ENCODE data around the gene ATP11C.

The ATP11C gene

DNA sequence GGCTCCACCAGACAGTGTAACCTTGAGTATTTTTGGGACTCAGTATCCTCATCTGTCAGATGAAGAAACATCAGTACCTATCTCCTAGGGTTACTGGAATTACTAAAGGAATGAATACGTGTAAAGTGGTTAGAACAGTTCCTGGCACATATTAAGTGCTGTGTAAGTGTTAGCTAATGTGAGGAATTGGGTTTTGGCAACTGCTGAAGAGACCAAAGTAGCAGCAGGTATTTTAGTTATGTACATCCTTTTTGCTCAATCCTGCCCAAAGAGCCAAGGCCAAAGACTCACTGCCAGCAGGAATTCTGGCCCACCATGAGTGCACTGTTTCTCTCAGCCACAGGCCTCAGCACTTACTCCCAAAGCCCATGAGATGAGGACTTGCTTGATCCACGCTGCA lies 208.2 kb downstream of the ATP11C start:
- no peak overlapping the region for H3K4me3 ChIP-seq (ENCODE audit: low read depth in 1 of 2, low read length in 1 of 2)
- TF ChIP-seq, protein P1, sequence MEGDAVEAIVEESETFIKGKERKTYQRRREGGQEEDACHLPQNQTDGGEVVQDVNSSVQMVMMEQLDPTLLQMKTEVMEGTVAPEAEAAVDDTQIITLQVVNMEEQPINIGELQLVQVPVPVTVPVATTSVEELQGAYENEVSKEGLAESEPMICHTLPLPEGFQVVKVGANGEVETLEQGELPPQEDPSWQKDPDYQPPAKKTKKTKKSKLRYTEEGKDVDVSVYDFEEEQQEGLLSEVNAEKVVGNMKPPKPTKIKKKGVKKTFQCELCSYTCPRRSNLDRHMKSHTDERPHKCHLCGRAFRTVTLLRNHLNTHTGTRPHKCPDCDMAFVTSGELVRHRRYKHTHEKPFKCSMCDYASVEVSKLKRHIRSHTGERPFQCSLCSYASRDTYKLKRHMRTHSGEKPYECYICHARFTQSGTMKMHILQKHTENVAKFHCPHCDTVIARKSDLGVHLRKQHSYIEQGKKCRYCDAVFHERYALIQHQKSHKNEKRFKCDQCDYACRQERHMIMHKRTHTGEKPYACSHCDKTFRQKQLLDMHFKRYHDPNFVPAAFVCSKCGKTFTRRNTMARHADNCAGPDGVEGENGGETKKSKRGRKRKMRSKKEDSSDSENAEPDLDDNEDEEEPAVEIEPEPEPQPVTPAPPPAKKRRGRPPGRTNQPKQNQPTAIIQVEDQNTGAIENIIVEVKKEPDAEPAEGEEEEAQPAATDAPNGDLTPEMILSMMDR (IDR thresholded peaks at IDR 0.05), result no peak
- no peaks in the 10 kb centered on the region for H3K36me3 ChIP-seq
- peaks cover 10 to 34% of the 10 kb centered on the region in 2 experiments for H3K4me1 ChIP-seq (ENCODE audit: control insufficient read depth in 1 of 2, insufficient read depth in 1 of 2, low read depth in 1 of 2, low read length in 1 of 2)
- no peak overlapping the region for H3K27ac ChIP-seq
- no peaks in the 10 kb centered on the region for H3K9me3 ChIP-seq
- no peaks in the 10 kb centered on the region for H3K27me3 ChIP-seq

DNA sequence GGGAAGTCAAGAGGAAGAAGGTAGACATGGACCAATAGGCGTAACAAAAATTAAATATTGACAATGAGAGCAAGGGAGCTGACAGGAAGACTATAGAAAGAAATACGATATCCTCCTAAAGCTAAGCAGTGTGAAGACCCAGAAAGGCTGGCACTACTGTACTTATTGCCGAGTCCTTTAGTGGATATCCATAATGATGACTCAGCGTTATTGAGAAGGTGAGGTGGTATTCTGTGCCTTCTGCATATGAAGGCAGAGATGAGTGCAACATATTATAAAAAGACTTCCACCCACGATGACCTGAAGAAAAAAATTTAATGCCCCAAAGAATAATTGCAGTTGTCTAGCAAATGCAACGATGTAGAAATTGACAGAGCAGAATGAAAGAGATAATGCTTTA lies 211.9 kb downstream of the ATP11C start:
- H3K4me1 ChIP-seq (ENCODE audit: control insufficient read depth in 1 of 2, insufficient read depth in 1 of 2, low read depth in 1 of 2, low read length in 1 of 2), result peaks cover 10 to 33% of the 10 kb centered on the region in 2 experiments
- no peak overlapping the region for H3K27ac ChIP-seq
- H3K27me3 ChIP-seq, result no peaks in the 10 kb centered on the region
- no peak overlapping the region for H3K4me3 ChIP-seq (ENCODE audit: low read depth in 1 of 2, low read length in 1 of 2)
- no peaks in the 10 kb centered on the region for H3K36me3 ChIP-seq
- TF ChIP-seq, protein P1 (IDR thresholded peaks at IDR 0.05), result no peak
- H3K9me3 ChIP-seq, result no peaks in the 10 kb centered on the region

DNA sequence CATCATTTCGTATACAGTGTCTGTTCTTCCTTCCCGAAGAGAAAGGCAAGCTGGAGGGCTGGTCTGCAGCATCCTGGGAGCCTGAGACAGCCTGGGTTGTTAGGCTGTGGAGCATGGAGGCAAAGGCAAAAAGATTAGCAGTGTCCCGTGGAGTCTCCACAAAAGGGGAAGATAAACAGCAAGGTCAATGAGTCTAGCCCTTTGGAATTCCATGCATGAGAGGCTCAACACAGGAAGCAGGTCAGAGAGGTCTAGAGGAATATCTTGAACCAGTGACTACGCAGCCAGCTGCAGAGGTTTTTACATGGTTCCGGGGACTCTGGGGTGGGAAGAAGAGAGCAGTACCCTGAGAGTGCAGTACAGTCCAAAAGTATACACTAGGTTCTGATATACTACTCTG lies 212.7 kb downstream of the ATP11C start:
- peaks cover 10 to 25% of the 10 kb centered on the region in 2 experiments for H3K4me1 ChIP-seq (ENCODE audit: control insufficient read depth in 1 of 2, insufficient read depth in 1 of 2, low read depth in 1 of 2, low read length in 1 of 2)
- H3K27ac ChIP-seq, result no peak overlapping the region
- no peaks in the 10 kb centered on the region for H3K27me3 ChIP-seq
- TF ChIP-seq, protein P1 (IDR thresholded peaks at IDR 0.05), result no peak
- no peaks in the 10 kb centered on the region for H3K36me3 ChIP-seq
- no peak overlapping the region for H3K4me3 ChIP-seq (ENCODE audit: low read depth in 1 of 2, low read length in 1 of 2)
- no peaks in the 10 kb centered on the region for H3K9me3 ChIP-seq

- TF ChIP-seq, protein P1 (IDR thresholded peaks at IDR 0.05), result no peak
- Histone ChIP-seq H3K4me1 (ENCODE audit: control insufficient read depth in 1 of 2, insufficient read depth in 1 of 2, low read depth in 1 of 2, low read length in 1 of 2) (no peaks in the 10 kb centered on the region), H3K9me3 (no peaks in the 10 kb centered on the region), H3K4me3 (ENCODE audit: low read depth in 1 of 2, low read length in 1 of 2) (no peak within 1 kb of the TSS), H3K27me3 (no peaks in the 10 kb centered on the region), H3K36me3 (no peaks in the 10 kb centered on the region), H3K27ac (no peak within 1 kb of the TSS)
Measured at GRCh38 chrX:139708067-139708466, 224.8 kb downstream of the ATP11C start, which contains the start of gene MCF2. Gene MCF2, minus strand, starts transcription at chrX:139708167. Its CDS starts 56,423 bp downstream, at chrX:139651744.

DNA sequence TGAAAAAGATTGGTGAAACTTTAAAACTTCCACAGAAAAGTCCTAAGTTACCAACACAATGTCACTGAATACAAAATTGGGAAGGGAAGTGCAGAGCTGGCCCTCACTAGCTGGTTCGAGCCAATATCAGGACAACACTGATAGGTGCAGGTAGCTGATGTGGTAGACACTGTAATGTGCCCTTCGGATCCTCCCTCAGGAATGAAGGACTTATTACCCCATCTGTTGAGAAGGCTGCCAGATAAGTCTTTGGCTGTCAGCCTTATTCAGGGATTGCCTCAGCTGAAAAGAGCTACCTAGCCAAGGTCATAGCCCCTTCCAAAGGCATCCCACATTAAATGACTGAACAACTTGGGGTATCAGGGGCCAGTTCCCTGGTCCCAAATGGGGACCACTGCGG lies 230.2 kb downstream of the ATP11C start:
- Histone ChIP-seq H3K27me3 (no peaks in the 10 kb centered on the region), H3K4me3 (ENCODE audit: low read depth in 1 of 2, low read length in 1 of 2) (no peak overlapping the region), H3K9me3 (no peaks in the 10 kb centered on the region), H3K4me1 (ENCODE audit: control insufficient read depth in 1 of 2, insufficient read depth in 1 of 2, low read depth in 1 of 2, low read length in 1 of 2) (no peaks in the 10 kb centered on the region), H3K36me3 (no peaks in the 10 kb centered on the region), H3K27ac (no peak overlapping the region)
- TF ChIP-seq, protein P1 (IDR thresholded peaks at IDR 0.05), result no peak

DNA sequence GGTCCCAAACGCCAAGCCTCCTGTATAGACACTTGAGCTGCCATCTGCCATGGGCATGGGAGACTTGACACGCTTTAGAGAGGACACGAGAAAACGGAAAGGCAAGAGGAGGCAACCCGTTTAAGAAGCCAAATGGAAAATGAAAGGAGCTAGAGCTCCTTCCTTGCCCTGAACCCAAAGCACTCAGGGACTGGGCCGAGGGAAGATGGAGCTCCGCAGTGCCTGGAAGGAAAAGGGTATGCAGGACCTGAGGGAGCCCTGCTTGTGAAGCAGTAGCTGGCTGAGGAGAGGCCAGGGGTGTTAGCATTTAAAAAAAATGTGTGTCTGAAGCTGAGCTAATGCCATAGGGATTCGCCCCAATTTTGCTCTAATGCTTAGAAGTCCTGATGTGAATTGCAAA lies 239.9 kb downstream of the ATP11C start:
- H3K4me3 ChIP-seq (ENCODE audit: low read depth in 1 of 2, low read length in 1 of 2), result no peak overlapping the region
- no peaks in the 10 kb centered on the region for H3K9me3 ChIP-seq
- H3K27me3 ChIP-seq, result peaks cover 33% of the 10 kb centered on the region
- TF ChIP-seq, protein P1 (IDR thresholded peaks at IDR 0.05), result no peak
- H3K27ac ChIP-seq, result no peak overlapping the region
- peaks cover 0 to 12% of the 10 kb centered on the region in 2 experiments for H3K4me1 ChIP-seq (ENCODE audit: control insufficient read depth in 1 of 2, insufficient read depth in 1 of 2, low read depth in 1 of 2, low read length in 1 of 2)
- H3K36me3 ChIP-seq, result no peaks in the 10 kb centered on the region
